GM19397 (cell line): ENCODE data around the gene POLE3.
A peak's percentile ranks its signal among the peaks of the same experiment; 100 is the strongest.
"Not testable (repeated sequence)": the region's sequence is repeated elsewhere in the genome, so short reads cannot be mapped to it uniquely, and the experiment has no call there.

Source experiments
- ATAC-seq: cut with Tn5 transposase; IDR thresholded peaks from one replicate; pipeline ENCODE4 v1.9.1; 2021; ENCODE audit warnings: mild to moderate bottlenecking, moderate library complexity; ENCODE audit not compliant: unreplicated experiment

POLE3 gene

DNA sequence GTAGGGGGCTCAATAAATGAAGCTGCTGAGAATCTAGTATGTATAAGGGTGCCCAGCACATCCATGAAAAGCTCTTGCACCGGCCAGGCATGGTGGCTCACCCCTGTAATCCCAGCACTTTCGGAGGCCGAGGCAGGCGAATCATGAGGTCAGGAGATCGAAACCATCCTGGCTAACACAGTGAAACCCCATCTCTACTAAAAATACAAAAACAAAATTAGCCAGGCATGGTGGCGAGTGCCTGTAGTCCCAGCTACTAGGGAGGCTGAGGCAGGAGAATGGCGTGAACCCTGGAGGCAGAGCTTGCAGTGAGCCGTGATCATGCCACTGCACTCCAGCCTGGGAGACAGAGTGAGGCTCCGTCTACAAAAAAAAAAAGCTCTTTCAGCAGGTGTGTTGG is 4.1 kb downstream of the POLE3 start:
- ATAC-seq: not testable (repeated sequence)

DNA sequence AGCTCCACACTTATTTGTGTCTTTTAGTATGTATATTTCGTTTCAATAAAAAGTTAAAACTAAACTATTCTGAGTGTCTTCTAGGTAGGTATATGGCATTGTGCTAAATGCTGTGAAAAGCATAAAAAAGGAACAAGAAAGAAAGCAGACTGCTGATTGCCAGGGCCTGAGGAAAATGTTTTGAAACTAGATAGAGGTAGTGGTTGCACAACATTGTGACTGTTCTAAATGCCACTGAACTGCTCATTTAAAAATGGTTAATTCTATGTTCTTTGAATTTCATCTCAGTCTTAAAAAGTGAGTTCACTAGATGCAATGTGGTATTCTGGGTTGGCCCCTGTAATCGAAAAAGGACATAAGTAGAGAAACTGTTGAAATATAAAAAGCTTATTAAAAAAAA is 6.8 kb downstream of the POLE3 start:
- ATAC-seq: no peak

DNA sequence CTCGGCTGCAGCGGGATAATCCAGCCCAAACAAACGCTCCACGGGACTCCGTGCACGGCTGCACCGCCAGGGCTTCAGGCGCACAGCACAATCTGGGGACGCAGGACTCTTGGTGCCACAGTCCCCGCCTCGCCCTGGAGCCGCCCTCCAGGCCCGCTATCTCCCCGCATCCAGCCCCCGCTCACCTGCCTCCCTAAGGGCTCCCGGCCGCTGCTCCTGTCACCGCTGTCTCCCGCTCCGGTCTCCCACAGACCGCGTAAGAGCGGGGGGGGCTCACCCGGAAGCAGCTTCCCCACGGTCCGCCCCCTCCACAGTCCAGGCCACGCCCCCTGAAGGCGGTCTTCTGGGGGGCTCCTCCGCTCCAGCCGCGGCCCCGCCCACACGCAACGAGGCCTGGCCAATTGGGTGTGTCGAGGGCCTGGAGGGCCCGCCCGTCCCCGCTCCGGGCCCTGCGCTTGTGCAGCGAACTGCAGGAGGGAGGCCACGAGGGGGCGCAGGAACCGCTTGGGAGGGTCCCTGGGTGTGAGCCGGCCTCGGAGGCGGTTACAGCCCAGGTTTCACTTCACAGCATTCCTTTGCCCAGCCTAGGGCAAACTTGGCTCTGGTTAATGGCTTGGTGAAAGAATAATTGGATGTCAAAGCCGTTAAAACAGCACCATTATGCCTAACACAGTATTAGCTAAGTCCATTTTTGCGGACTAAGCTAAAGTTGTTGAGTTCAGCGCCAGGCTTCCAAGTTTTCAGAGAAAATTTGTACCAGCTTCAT is 9.3 kb downstream of the POLE3 start, which contains the start of gene ALAD:
ALAD (minus strand) TSS at position 258 of the 766 bp plus-strand sequence. CDS start 7,725 bp downstream, outside the sequence.
- ATAC-seq: peak; percentile 99

DNA sequence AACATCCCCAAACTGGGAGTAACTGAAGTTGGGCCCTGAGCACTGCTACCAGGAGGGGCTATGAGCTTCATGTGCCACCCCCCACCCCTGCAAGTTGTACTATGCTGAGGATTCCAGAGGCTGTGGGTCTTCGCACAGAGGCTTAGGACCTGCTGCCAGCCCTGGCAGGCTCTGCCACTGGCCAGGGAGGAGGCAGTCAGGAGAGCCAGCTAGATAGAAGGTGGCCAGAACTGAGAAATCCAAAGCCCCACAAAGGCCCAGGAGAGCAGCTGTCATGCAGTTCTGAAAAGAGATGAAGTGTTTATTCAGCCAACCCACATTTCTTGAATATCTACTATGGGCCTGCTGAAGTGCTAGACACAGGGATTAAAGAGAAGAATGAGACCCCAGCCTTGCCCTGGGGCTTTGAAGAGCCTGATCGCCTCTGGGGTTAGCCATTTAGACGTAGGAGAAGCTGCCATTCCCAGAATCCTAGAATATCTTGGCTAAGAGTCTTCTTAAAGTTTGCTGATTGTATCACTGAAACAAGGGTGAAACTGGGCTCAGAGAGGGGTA is 10.8 kb downstream of the POLE3 start:
- ATAC-seq: no peak

DNA sequence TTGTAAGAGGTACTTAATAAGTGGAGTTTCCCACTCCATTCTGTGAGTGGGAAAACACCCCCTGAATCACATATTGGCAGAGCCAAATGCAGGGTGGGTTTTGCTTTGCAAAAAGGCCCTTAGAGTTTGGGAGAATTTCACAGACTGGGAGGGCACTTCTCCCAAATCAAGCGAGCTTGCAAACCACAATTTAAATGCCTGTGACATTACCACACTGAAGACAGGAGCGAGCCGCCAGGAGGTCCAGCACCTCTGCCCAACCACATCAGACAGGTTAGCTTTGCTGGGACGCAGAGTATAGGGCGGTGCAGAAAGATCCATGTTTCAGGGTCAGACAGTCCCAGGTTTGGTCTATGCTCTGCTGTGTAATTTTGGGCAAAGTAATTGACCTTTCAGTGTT is 11.7 kb downstream of the POLE3 start:
- no peak for ATAC-seq

DNA sequence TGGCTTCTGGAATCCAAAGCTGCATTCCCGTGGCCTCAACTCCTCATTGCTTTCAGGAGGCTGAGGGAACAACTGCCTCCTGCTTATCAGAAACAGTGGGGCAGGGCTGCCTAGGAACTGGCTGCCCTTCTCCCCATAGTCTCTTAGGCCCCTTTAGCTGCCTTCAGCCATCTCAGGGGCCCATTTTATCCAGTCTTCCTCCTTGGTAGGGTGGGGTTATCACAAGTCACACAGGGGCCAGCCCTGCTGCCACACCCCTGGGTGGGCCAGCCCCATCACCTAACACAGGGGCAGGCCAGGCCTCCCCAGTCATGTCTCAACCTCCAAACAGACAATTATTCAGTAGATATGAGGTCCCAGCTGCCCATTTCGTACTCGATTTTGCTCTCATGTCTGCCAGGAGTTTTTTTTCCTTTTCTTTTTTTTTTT is 13.3 kb downstream of the POLE3 start:
- no peak for ATAC-seq

DNA sequence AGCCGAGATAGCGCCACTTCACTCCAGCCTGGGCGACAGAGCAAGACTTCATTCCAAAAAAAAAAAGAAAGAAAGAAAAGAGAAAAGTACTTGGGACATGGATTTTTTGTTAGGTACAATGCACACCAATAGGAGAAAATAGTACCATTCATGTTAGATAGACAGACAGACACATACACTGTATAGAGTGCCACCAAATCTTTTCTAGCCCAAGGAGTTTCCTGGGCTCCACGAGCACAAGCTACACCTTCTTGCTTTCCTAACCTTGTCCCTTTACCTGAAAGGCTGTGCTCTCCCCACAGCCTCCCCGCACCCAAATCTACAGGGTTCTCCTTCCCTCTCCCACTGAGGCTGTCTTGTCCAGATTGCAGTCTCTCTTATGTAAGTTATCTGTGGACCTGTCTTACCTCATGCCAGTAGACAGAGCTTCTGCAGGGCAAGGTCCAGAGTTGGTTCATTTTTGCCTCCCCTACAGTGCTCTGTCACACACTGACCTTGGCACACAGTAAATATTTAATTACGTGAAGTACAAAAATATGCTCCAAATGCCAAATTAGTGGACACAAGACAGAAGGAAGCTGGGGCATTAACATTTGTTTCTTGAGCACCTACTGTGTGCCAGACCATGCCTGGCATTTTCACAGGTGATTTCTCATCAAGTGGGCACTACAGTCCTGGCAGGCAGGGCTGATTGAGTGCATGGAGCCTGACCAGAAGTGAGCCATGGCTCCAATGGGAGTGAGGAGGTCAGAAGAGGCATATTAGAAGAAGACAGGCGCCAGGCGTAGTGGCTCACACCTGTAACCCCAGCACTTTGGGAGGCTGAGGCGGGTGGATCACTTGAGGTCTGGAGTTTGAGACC is 15.2 kb downstream of the POLE3 start:
- ATAC-seq: no peak

DNA sequence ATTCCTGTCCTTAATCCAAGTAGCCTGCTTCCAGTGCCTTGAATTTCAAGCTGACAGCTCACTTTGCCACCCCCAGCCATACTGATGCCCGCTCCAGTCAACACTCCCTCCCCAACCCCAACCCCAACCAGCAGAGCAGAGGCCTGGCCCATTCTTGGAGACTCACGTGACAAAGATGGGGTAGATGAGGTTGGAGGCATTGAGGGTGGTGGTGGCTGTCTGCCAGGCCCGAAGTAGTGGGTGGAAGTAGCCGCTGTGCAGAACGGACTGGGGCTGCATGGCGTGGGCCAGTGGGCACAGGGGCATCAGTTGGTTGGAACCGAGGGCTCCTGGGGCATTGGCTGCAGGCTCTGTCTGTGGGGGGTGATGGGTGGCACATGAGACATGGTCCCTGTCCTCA is 17.2 kb downstream of the POLE3 start:
- no peak for ATAC-seq

DNA sequence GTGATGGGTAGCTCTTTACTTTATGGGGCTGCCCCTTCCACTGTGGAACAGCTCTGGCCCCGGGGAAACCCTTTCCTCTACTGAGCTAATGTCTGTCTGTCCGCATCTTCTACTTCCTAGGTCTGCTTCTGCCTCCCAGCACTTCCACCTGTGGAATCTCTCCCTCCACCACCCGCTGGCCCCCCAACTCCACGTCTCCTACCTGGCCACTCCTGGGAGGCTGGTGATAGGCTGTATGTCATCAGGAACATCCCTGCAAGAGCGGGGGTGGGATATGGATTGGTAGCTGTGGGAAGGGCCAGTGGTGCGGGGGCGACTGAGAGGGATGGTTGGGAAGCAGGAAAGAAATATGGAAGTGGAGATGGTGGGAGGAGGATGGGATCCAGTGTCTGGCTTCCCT is 18.6 kb downstream of the POLE3 start:
- no peak for ATAC-seq

DNA sequence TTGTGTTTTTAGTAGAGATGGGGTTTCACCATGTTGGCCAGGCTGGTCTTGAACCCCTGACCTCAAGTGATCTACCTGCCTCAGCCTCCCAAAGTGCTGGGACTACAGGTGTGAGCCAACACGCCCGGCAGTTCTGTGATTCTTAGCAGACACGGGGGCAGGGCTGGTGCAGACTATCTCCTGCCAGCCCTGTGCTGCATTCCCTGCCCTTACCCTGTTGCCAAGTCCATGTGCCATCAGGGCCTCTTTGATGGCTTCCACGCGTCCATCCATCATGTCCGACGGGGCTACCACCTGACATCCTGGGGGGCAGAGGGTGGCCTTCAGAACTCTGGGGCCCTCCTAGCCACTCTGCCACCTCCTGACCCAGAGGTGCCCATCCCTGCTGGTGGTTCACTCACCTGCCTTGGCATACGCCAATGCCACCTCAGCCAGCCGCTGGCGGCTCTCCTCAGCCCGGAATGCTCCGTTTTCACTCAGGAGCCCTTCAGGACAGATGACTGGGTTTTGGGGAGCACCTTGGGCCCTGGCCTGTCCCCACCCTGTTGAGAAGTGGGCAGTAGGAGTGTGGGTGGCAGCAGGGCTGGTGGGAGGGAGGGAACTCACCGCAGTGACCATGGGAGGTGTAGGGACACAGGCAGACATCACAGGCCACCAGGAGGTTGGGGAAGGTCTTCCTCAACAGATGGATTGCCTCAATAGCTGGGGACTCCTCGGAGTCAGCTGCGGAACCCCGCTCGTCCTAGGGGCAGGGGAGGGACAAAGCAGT is 20.1 kb downstream of the POLE3 start:
- no peak for ATAC-seq

DNA sequence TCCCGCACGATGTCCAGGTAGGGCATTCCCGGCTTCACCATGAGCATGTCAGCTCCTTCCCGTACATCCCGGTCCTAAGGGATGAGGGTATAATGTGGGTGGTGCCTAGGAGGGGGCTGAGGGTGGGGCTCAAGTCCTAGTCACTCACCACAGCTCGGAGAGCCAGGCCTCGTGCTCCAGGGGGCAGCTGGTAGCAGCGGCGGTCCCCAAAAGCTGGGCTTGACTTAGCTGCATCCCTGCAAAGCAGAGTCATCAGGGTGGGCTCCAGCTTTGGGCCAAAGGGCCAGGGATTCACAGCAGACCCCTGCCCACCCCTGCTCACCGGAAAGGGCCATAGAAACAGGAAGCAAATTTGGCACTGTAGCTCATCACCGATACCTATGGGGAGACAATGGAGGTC is 21.0 kb downstream of the POLE3 start:
- no peak for ATAC-seq

DNA sequence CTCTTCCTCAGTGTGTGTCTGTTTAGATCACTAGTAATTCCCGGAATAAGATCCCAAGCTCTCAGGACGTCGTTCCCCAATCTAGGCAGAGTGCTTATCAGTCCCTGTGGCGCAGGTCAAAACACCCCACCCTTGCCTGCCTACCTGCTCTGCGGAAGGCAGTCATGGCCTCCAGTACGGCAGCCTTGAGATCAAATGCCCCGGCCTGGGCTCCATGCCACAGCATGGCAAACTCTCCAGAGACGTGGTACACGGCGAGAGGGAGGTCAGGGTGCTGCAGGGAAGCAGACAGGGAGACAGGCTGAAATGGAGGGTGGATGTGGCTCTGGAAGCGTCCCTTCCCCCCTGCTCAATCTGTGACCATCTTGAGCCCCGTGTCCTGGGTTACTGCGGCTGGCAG is 21.6 kb downstream of the POLE3 start:
- no peak for ATAC-seq

DNA sequence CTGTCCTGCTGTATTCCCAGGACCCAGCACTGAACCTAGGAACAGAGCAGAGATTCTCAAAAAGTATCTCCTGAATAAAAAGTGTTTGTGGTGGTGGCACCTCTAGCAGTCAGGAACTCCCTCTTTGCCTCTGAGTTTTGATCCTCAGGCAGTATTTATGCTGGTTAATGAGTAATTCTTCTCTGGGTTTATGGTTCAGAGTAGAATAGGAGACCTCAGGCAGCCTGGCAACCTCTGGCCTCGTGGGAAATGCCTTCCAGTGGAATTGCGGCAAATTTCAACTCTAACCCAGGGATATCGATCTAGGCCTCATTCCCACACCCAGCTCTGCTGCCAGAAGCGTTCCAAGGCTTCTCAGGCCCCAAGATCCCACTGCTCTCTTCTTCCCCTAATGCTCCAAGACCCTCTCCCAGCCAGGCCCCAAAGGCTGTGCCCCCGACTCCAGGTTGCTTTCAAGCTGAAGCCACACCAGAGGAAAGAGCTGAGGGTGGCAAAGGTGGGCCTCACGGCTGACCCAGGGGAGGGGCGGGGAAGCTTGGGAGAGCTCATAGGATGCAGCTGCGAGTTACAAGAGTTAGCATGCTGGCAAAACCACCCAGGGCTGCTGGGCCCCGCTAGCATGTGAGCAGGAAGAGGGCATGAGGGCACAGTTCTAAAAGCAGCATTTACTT is 22.8 kb downstream of the POLE3 start:
- ATAC-seq: no peak

DNA sequence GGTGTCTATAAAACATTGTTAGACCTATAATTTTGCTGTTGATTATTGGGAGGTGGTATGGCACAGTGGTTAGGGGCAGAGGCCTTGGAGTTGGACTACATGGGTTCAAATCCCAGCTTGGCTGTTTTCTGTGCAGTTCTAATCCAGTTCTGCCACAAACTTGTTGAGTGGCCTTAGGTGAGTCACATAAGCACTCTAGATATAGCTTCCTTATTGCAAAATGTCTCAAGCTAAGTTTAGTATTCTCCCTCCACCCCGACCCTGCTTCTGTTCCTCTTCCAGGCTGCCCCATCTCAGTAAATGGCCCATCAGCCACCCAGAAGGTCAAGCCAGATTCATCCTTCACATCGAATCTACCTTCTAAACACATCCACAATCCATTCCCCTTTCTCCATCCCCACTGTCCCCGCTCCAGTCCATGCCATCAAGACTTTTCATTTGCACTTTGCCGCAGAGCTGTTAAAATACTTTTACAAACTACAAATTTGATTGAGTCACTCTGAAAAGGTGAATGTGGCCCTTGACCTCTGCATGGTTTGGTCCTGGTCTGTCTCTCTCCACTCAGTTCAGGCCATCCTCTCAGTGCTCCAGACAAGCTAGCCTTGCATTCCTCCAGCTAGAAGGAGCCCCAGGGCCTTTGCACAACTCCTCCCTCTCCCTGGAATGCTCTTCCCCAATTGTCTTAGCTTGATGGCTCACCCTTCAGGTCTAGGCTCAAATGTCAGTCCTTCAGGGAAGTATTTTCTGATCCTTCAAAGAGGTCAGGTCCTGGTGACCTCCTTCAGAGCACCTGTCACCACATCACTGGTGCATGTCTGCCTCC is 23.7 kb downstream of the POLE3 start:
- no peak for ATAC-seq

DNA sequence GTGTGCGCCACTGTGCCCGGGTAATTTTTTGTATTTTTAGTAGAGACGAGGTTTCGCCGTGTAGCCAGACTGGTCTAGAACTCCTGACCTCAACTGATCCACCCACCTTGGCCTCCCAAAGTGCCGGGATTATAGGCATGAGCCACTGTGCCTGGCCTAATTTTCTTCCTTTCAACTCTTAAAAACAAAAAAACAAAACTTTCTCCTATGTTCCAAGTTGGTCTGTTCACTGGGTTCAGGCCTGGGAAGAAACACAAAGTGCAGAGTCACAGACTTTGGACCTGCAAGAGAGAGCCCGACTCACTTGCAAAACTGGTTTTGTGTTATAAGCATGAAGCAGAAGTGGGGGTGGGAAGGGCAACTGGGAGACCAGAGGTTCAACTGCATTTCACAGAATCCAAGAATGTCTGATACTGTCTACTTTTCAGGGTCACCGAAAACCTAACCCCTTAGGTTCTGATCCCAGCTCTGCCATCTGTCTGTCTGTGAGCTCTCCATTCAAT is 28.5 kb downstream of the POLE3 start:
- ATAC-seq: no peak

DNA sequence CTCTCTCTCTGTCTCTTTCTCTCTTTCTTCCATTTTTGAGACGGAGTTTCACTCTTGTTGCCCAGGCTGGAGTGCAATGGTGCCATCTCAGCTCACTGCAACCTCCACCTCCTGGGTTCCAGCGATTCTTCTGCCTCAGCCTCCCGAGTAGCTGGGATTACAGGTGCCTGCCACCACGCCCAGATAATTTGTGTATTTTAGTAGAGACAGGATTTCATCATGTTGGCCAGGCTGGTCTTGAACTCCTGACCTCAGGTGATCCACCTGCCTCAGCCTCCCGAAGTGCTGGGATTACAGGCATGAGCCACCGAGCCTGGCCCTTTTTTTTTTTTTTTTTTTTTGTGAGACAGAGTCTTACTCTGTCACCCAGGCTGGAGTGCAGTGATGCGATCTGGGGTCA is 29.0 kb downstream of the POLE3 start:
- not testable (repeated sequence) for ATAC-seq

DNA sequence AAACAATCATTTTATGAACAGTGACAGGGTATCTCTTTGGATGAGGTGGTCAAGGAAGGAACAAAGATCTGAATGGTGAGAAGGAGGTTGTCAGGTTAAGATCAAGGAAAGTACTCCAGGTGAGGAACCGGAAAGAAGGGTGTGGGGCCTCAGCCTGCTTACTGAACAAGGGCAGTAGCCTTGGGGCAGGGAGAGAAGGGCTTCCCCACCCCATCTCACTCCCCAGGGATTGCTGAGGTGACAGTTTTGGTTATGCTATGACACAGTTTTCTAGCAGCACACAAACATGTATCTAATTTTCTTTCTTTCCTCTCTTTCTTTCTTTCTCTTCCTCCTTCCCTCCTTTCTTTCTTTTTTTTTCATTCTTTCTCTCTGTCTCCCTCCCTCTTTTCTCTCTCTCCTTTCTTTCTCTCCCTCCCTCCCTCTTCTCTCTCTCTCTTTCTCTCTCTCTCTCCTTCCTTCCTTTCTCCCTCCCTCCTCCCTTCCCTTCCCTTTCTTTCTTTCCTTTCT is 29.6 kb downstream of the POLE3 start:
- no peak for ATAC-seq

DNA sequence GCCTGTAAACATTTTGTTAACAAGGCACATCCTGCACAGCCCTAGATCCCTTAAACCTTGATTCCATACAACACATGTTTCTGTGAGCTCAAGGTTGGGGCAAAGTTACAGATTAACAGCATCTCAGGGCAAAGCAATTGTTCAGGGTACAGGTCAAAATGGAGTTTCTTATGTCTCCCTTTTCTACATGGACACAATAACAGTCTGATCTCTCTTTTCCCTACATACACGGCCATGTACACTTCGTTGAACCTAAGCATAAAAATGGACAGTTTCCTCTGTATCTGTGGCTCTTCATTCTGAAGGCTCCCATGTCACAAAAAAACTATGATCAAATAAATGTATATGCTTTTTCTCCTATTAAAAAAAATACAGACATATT is 30.7 kb downstream of the POLE3 start:
- ATAC-seq: not testable (repeated sequence)
